ENCODE results near the gene SHC2. TPM values are rescaled to one million over a fixed set of nuclear protein-coding genes. Genes with fewer than 3 reads are reported as not detected.

SHC2 gene
- polyA plus RNA-seq, 1 donor (not counting 4 experiments of a cell fraction or from before 2014, with no cell fraction given), result 2.5 TPM

DNA sequence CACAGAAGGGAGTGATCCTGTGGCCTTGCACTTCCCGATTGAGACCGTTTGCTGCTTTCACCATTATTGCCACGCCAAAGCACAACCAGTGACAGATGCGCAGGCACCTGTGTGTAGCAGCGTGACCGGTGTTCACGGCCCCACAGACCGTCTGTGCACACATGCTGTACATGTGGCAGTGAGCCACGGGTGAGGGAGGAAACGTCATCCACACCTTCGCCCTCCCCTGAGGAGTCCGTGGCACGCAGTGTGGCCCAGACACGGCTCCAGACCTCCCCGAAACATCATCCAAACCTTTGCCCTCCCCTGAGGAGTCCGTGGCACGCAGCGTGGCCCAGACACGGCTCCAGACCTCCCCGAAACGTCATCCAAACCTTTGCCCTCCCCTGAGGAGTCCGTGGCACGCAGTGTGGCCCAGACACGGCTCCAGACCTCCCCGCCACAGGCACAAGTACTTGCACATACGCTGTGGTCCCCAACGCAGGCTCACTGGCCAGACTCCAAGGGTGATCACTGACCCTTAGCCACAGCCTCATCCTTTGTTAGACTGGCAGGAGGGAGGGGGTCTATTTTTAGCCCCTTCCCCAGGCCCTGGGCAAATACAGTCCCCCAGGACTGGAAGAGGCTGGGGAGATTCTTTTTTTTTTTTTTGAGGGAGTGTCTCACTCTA is 7.9 kb upstream of the SHC2 start:
- FAIRE-seq (no peak), DNase-seq (ENCODE audit: low read depth, low spot score) (no peak)
- no peaks in the 10 kb centered on the region for H3K9me3 ChIP-seq (ENCODE audit: control insufficient read depth, low read depth, low read length)
- no peaks in the 10 kb centered on the region for H3K9me1 ChIP-seq (ENCODE audit: control insufficient read depth, extremely low read depth, insufficient read depth, low read length)
- no peaks in the 10 kb centered on the region for H3K4me1 ChIP-seq (ENCODE audit: control insufficient read depth, extremely low read depth, insufficient read depth, low read length)
- H3K36me3 ChIP-seq (ENCODE audit: control insufficient read depth in 2 of 2, extremely low read depth in 1 of 2, insufficient read depth in 2 of 2, low read length in 2 of 2), result no peaks in the 10 kb centered on the region
- H3K9ac ChIP-seq (ENCODE audit: control insufficient read depth, extremely low read depth, insufficient read depth, low read length), result no peak overlapping the region
- H3K4me3 ChIP-seq (ENCODE audit: control insufficient read depth in 2 of 3, extremely low read depth in 1 of 3, insufficient read depth in 2 of 3, low read depth in 1 of 3, low read length in 3 of 3), result no peak overlapping the region
- H3K4me2 ChIP-seq (ENCODE audit: control insufficient read depth, extremely low read depth, insufficient read depth, low read depth, low read length), result no peak overlapping the region
- no peaks in the 10 kb centered on the region for H4K20me1 ChIP-seq (ENCODE audit: control insufficient read depth, extremely low read depth, insufficient read depth, low read length)
- no peak overlapping the region for H3K27ac ChIP-seq (ENCODE audit: control insufficient read depth, insufficient read depth, low read length)
- dilution Hi-C loops (cut with MboI; ENCODE audit: extremely low pct_ligation_motif_present, low sequenced_read_pairs), result no loop called here
- H3K27me3 ChIP-seq (ENCODE audit: control insufficient read depth, extremely low read depth, insufficient read depth, low read length), result no peaks in the 10 kb centered on the region
- no peak for TF ChIP-seq EZH2 (IDR thresholded peaks at IDR 0.05; ENCODE audit: low read length)
- TF ChIP-seq, protein P1, sequence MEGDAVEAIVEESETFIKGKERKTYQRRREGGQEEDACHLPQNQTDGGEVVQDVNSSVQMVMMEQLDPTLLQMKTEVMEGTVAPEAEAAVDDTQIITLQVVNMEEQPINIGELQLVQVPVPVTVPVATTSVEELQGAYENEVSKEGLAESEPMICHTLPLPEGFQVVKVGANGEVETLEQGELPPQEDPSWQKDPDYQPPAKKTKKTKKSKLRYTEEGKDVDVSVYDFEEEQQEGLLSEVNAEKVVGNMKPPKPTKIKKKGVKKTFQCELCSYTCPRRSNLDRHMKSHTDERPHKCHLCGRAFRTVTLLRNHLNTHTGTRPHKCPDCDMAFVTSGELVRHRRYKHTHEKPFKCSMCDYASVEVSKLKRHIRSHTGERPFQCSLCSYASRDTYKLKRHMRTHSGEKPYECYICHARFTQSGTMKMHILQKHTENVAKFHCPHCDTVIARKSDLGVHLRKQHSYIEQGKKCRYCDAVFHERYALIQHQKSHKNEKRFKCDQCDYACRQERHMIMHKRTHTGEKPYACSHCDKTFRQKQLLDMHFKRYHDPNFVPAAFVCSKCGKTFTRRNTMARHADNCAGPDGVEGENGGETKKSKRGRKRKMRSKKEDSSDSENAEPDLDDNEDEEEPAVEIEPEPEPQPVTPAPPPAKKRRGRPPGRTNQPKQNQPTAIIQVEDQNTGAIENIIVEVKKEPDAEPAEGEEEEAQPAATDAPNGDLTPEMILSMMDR (optimal IDR thresholded peaks at IDR 0.05 in 1 of 3, IDR thresholded peaks at IDR 0.05 in 1 of 3, conservative IDR thresholded peaks at IDR 0.05 in 1 of 3; ENCODE audit: extremely low read depth in 1 of 3, insufficient read depth in 2 of 3, low read length in 3 of 3), result no peak
- H3K79me2 ChIP-seq (ENCODE audit: control insufficient read depth, insufficient read depth, low read length), result no peaks in the 10 kb centered on the region
- no peak overlapping the region for H2AFZ ChIP-seq (ENCODE audit: control insufficient read depth, low read length)

DNA sequence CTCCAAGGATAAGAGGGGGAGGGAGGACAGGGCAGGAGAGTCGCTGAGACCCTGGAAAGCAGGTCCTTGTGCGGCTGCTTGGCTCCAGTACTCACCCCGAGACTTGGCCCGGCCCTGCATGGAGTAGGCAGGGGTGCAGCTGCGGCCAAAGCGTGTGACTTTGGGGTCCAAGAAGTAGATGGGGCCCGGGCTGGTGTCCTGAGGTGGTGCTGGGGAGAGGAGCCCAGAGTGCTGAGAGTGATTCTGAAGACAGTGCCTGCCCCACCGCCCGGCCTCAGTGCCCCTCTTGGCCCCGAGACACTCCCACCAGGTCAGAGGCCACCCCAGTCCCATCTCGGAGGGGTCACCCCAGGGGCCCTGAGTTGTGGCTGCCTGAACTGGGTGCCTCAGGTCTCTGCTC is 6.7 kb upstream of the SHC2 start:
- Histone ChIP-seq H3K27ac (ENCODE audit: control insufficient read depth, insufficient read depth, low read length) (no peak overlapping the region), H3K9ac (ENCODE audit: control insufficient read depth, extremely low read depth, insufficient read depth, low read length) (no peak overlapping the region), H3K9me1 (ENCODE audit: control insufficient read depth, extremely low read depth, insufficient read depth, low read length) (no peaks in the 10 kb centered on the region), H3K4me1 (ENCODE audit: control insufficient read depth, extremely low read depth, insufficient read depth, low read length) (no peaks in the 10 kb centered on the region), H3K9me3 (ENCODE audit: control insufficient read depth, low read depth, low read length) (no peaks in the 10 kb centered on the region), H4K20me1 (ENCODE audit: control insufficient read depth, extremely low read depth, insufficient read depth, low read length) (no peaks in the 10 kb centered on the region), H3K4me3 (ENCODE audit: control insufficient read depth in 2 of 3, extremely low read depth in 1 of 3, insufficient read depth in 2 of 3, low read depth in 1 of 3, low read length in 3 of 3) (no peak overlapping the region), H3K27me3 (ENCODE audit: control insufficient read depth, extremely low read depth, insufficient read depth, low read length) (no peaks in the 10 kb centered on the region), H2AFZ (ENCODE audit: control insufficient read depth, low read length) (no peak overlapping the region), H3K79me2 (ENCODE audit: control insufficient read depth, insufficient read depth, low read length) (no peaks in the 10 kb centered on the region), H3K36me3 (ENCODE audit: control insufficient read depth in 2 of 2, extremely low read depth in 1 of 2, insufficient read depth in 2 of 2, low read length in 2 of 2) (no peaks in the 10 kb centered on the region), H3K4me2 (ENCODE audit: control insufficient read depth, extremely low read depth, insufficient read depth, low read depth, low read length) (no peak overlapping the region)
- dilution Hi-C loops (cut with MboI; ENCODE audit: extremely low pct_ligation_motif_present, low sequenced_read_pairs), result no loop called here
- no peak for DNase-seq (ENCODE audit: low read depth, low spot score)
- no peak for FAIRE-seq
- no peak for TF ChIP-seq EZH2 (IDR thresholded peaks at IDR 0.05; ENCODE audit: low read length)
- TF ChIP-seq, protein P1 (optimal IDR thresholded peaks at IDR 0.05 in 1 of 3, IDR thresholded peaks at IDR 0.05 in 1 of 3, conservative IDR thresholded peaks at IDR 0.05 in 1 of 3; ENCODE audit: extremely low read depth in 1 of 3, insufficient read depth in 2 of 3, low read length in 3 of 3), result no peak
